WTC11 (cell line): ENCODE results near the gene ANO7. TPM values are rescaled to one million over a fixed set of nuclear protein-coding genes. Genes with fewer than 3 reads are reported as not detected.

ENCODE experiments used
- ATAC-seq: fragments of 200-7000 bp; cut with Tn5 transposase; 2 replicates; pipeline ENCODE4 v1.10.0; 2021; ENCODE audit warnings: mild to moderate bottlenecking, moderate library complexity
- CTCF ChIA-PET: fragments of 300-600 bp; sonication (Branson Sonifier 250); formaldehyde crosslinking; loops from one replicate; lab custom pipeline; 2021; ENCODE audit warnings: antibody characterized with exemption; lab: Charles Lee
- POLR2A ChIA-PET: fragments of 350-600 bp; sonication (Branson Sonifier 250); formaldehyde crosslinking; loops from one replicate; lab custom pipeline; 2021; ENCODE audit warnings: antibody characterized with exemption; lab: Charles Lee
- DNase-seq: peaks from one replicate; pipeline ENCODE4 v3.0.0; 2021; ENCODE audit warnings: low spot score
- H3K27ac Mint-ChIP-seq: 2 replicates; pipeline ENCODE4 v1.8.0; 2021; ENCODE audit warnings: mixed read lengths
- H3K27me3 Mint-ChIP-seq: 2 replicates; pipeline ENCODE4 v1.8.0; 2021; ENCODE audit warnings: low read depth, mild to moderate bottlenecking, moderate library complexity, mixed read lengths
- H3K36me3 Mint-ChIP-seq: 2 replicates; pipeline ENCODE4 v1.8.0; 2021; ENCODE audit warnings: mixed read lengths
- H3K4me1 Mint-ChIP-seq: 2 replicates; pipeline ENCODE4 v1.8.0; 2022; ENCODE audit warnings: mixed read lengths
- H3K4me3 Mint-ChIP-seq: 2 replicates; pipeline ENCODE4 v1.8.0; 2021; ENCODE audit warnings: mild to moderate bottlenecking, moderate library complexity, mixed read lengths
- H3K9me3 Mint-ChIP-seq: 2 replicates; pipeline ENCODE4 v1.8.0; 2021; ENCODE audit warnings: mixed read lengths
- CDX4 ChIP-seq: fragments of 250-450 bp; sonication (Bioruptor Pico); IDR thresholded peaks from 2 replicates; pipeline ENCODE4 v1.9.0; 2021; ENCODE audit warnings: moderate library complexity, mild to moderate bottlenecking, inconsistent platforms, borderline replicate concordance
- CREM ChIP-seq: sonication (generic); formaldehyde crosslinking; IDR thresholded peaks from 2 replicates; pipeline ENCODE4 v1.8.1; 2022; ENCODE audit warnings: mild to moderate bottlenecking, missing genetic modification reagents, moderate library complexity
- ELF4 ChIP-seq: sonication (generic); formaldehyde crosslinking; IDR thresholded peaks from 2 replicates; pipeline ENCODE4 v1.8.1; 2022; ENCODE audit warnings: low read depth, mild to moderate bottlenecking, moderate library complexity, missing genetic modification reagents
- ETV6 ChIP-seq: sonication (generic); formaldehyde crosslinking; IDR thresholded peaks from 2 replicates; pipeline ENCODE4 v1.8.1; 2022; ENCODE audit warnings: mild to moderate bottlenecking, missing genetic modification reagents
- FOXJ3 ChIP-seq: sonication (generic); formaldehyde crosslinking; IDR thresholded peaks from 2 replicates; pipeline ENCODE4 v1.9.0; 2021; ENCODE audit warnings: missing genetic modification reagents, mild to moderate bottlenecking, borderline replicate concordance
- GRHL2 ChIP-seq: fragments of 250-450 bp; sonication (Bioruptor Pico); IDR thresholded peaks from 2 replicates; pipeline ENCODE4 v1.8.0; 2022; ENCODE audit warnings: mild to moderate bottlenecking, moderate library complexity; ENCODE audit not compliant: insufficient replicate concordance, severe bottlenecking
- IRF1 ChIP-seq: sonication (generic); formaldehyde crosslinking; IDR thresholded peaks from 2 replicates; pipeline ENCODE4 v1.8.0; 2023; ENCODE audit warnings: missing genetic modification reagents
- NR3C1 ChIP-seq: sonication (generic); formaldehyde crosslinking; conservative IDR thresholded peaks from 2 replicates; pipeline ENCODE4 v1.8.1; 2023; ENCODE audit warnings: low read depth, mild to moderate bottlenecking, missing genetic modification reagents
- RORB ChIP-seq: fragments of 250-450 bp; sonication (Bioruptor Pico); IDR thresholded peaks from 2 replicates; pipeline ENCODE4 v1.9.0; 2021; ENCODE audit warnings: mild to moderate bottlenecking
- ZNF121 ChIP-seq: sonication (generic); formaldehyde crosslinking; IDR thresholded peaks from 2 replicates; pipeline ENCODE4 v1.8.0; 2023; ENCODE audit warnings: missing genetic modification reagents
- ZNF138 ChIP-seq: sonication (generic); formaldehyde crosslinking; conservative IDR thresholded peaks from 2 replicates; pipeline ENCODE4 v1.8.1; 2022; ENCODE audit warnings: mild to moderate bottlenecking, moderate library complexity, missing genetic modification reagents
- ZNF232 ChIP-seq: sonication (generic); formaldehyde crosslinking; IDR thresholded peaks from 2 replicates; pipeline ENCODE4 v1.8.0; 2022; ENCODE audit warnings: mild to moderate bottlenecking, missing genetic modification reagents
- ZNF281 ChIP-seq: sonication (generic); formaldehyde crosslinking; IDR thresholded peaks from 2 replicates; pipeline ENCODE4 v1.8.0; 2023; ENCODE audit warnings: mild to moderate bottlenecking, missing genetic modification reagents
- ZNF317 ChIP-seq: sonication (generic); formaldehyde crosslinking; IDR thresholded peaks from 2 replicates; pipeline ENCODE4 v1.8.1; 2023; ENCODE audit warnings: low read depth, mild to moderate bottlenecking, moderate library complexity, missing genetic modification reagents, borderline replicate concordance
- total RNA-seq: library from RNA; stranded (reverse); gene quantifications from 3 replicates; pipeline ENCODE4 v1.2.3, GENCODE V29; 2021
- TF ChIP-seq, protein P1 (sequence below): sonication (generic); formaldehyde crosslinking; IDR thresholded peaks from 2 replicates; pipeline ENCODE4 v1.8.0; 2022; ENCODE audit warnings: missing genetic modification reagents
- TF ChIP-seq, protein P2 (sequence below): sonication (generic); formaldehyde crosslinking; IDR thresholded peaks from 2 replicates; pipeline ENCODE4 v1.8.0; 2022; ENCODE audit warnings: mild to moderate bottlenecking, missing genetic modification reagents
- TF ChIP-seq, protein P3 (sequence below): fragments of 250-450 bp; sonication (Bioruptor Pico); IDR thresholded peaks from 2 replicates; pipeline ENCODE4 v2.1.2; 2022; ENCODE audit warnings: mild to moderate bottlenecking, moderate library complexity
- TF ChIP-seq, protein P4 (sequence below): fragments of 250-450 bp; sonication (Bioruptor Pico); IDR thresholded peaks from 2 replicates; pipeline ENCODE4 v1.8.0; 2021; ENCODE audit warnings: mild to moderate bottlenecking
- TF ChIP-seq, protein P5 (sequence below): sonication (generic); formaldehyde crosslinking; IDR thresholded peaks from 2 replicates; pipeline ENCODE4 v1.8.0; 2022; ENCODE audit warnings: mild to moderate bottlenecking, missing genetic modification reagents

The ANO7 gene
- total RNA-seq, 1 experiment from 2014 or later: 8.0 TPM

DNA sequence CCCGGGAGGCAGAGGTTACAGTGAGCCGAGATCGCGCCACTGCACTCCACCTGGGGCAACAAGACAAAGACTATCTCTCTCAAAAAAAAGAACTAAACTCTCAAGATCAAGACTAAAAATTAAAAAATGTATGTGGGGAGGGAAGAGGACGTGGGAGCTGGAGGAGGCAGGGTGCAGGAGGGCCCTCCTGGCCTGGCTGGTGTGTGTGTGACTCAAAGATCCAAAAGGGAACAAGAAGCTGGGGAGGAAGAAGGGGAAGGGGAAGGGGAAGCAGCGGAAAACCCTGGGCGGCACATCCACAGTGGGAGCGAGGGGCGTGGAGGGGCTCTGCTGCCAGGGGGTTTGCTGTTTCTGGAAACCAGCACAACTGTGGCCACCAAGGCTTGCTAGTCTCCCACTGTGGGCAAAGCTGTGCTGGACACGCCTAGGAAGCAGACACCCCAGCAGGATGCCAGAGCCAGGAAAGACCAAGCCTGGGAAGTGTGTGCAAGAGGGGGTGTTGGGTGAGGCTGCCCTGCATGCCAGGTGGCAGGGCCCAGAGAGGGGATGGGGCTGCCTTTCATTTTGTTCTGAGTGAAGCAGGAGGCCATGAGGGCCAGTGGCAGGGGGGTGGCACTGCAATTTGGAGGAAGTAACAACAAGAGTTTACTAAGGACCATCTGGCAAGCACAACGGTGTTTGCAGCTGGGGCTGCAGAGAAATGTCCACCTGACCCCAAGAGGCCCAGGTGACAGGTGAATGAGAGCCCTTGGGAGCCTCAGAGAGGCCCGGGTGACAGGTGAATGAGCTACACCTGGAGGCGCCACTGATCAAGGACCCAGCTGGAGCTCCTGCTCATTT lies 44.5 kb downstream of the ANO7 start (continued):
- TF ChIP-seq, protein P1, sequence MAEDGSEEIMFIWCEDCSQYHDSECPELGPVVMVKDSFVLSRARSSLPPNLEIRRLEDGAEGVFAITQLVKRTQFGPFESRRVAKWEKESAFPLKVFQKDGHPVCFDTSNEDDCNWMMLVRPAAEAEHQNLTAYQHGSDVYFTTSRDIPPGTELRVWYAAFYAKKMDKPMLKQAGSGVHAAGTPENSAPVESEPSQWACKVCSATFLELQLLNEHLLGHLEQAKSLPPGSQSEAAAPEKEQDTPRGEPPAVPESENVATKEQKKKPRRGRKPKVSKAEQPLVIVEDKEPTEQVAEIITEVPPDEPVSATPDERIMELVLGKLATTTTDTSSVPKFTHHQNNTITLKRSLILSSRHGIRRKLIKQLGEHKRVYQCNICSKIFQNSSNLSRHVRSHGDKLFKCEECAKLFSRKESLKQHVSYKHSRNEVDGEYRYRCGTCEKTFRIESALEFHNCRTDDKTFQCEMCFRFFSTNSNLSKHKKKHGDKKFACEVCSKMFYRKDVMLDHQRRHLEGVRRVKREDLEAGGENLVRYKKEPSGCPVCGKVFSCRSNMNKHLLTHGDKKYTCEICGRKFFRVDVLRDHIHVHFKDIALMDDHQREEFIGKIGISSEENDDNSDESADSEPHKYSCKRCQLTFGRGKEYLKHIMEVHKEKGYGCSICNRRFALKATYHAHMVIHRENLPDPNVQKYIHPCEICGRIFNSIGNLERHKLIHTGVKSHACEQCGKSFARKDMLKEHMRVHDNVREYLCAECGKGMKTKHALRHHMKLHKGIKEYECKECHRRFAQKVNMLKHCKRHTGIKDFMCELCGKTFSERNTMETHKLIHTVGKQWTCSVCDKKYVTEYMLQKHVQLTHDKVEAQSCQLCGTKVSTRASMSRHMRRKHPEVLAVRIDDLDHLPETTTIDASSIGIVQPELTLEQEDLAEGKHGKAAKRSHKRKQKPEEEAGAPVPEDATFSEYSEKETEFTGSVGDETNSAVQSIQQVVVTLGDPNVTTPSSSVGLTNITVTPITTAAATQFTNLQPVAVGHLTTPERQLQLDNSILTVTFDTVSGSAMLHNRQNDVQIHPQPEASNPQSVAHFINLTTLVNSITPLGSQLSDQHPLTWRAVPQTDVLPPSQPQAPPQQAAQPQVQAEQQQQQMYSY (CRISPR knock-in tag): no peak
- TF ChIP-seq, protein P2, sequence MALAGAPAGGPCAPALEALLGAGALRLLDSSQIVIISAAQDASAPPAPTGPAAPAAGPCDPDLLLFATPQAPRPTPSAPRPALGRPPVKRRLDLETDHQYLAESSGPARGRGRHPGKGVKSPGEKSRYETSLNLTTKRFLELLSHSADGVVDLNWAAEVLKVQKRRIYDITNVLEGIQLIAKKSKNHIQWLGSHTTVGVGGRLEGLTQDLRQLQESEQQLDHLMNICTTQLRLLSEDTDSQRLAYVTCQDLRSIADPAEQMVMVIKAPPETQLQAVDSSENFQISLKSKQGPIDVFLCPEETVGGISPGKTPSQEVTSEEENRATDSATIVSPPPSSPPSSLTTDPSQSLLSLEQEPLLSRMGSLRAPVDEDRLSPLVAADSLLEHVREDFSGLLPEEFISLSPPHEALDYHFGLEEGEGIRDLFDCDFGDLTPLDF (CRISPR knock-in tag): no peak
- TF ChIP-seq ZNF138 (CRISPR knock-in tag): no peak
- TF ChIP-seq GRHL2: no peak
- TF ChIP-seq ELF4 (CRISPR knock-in tag): no peak
- TF ChIP-seq, all 79 proteins: peak for 0

DNA sequence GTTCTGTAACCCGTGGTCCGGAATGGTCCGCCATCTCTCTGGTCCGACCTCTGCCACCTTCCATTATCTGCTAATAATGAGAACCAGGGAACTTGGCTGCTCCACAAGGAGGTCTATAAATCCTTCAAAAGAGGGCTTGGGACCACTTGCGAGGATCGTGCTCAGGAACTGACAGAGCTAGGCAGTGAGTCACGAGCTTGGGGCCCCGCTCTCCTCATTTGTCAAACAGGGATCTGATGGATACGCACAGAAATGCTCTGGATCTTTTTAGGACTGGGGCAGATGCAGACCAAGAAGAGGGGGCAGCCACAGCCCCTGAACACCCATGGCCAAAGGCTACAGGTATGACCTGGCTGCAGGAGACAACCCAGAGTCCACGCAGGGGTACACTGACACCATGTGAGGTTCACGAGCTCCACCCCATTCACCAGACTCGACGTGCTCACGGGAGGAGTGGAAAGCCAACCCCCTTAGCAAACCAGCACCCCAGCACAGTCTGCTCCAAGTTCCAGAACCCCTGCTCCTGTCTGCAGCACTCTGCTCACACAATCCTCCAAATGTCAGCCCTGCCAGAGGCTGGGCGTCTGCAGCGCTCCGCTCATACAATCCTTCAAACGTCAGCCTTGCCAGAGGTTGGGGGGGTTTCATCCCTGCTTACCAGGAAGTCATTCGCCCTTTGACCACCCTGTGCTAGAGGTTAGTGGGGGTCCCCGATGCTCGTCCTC lies 45.8 kb downstream of the ANO7 start:
- peaks cover 87% of the 10 kb centered on the region for H3K36me3 Mint-ChIP-seq

More for the DNA sequence above, 45.8 kb downstream of the ANO7 start:
- no peak for DNase-seq
- H3K27ac Mint-ChIP-seq: no peak overlapping the region
- TF ChIP-seq, protein P3, sequence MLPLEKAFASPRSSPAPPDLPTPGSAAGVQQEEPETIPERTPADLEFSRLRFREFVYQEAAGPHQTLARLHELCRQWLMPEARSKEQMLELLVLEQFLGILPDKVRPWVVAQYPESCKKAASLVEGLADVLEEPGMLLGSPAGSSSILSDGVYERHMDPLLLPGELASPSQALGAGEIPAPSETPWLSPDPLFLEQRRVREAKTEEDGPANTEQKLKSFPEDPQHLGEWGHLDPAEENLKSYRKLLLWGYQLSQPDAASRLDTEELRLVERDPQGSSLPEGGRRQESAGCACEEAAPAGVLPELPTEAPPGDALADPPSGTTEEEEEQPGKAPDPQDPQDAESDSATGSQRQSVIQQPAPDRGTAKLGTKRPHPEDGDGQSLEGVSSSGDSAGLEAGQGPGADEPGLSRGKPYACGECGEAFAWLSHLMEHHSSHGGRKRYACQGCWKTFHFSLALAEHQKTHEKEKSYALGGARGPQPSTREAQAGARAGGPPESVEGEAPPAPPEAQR: no peak
- TF ChIP-seq ELF4 (CRISPR knock-in tag): no peak
- TF ChIP-seq ZNF281 (CRISPR knock-in tag): no peak
- TF ChIP-seq NR3C1 (CRISPR knock-in tag): no peak
- no peak for TF ChIP-seq CDX4
- TF ChIP-seq IRF1: no peak
- no peak for TF ChIP-seq ZNF121 (CRISPR knock-in tag)
- TF ChIP-seq ZNF138 (CRISPR knock-in tag): no peak
- TF ChIP-seq CREM (CRISPR knock-in tag): no peak
- no peak for TF ChIP-seq RORB (CRISPR knock-in tag)
- TF ChIP-seq, protein P4, sequence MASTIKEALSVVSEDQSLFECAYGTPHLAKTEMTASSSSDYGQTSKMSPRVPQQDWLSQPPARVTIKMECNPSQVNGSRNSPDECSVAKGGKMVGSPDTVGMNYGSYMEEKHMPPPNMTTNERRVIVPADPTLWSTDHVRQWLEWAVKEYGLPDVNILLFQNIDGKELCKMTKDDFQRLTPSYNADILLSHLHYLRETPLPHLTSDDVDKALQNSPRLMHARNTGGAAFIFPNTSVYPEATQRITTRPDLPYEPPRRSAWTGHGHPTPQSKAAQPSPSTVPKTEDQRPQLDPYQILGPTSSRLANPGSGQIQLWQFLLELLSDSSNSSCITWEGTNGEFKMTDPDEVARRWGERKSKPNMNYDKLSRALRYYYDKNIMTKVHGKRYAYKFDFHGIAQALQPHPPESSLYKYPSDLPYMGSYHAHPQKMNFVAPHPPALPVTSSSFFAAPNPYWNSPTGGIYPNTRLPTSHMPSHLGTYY (CRISPR knock-in tag): no peak
- no peak for TF ChIP-seq ZNF232 (CRISPR knock-in tag)
- no peak for TF ChIP-seq FOXJ3 (CRISPR knock-in tag)
- no peak for TF ChIP-seq ZNF317 (CRISPR knock-in tag)
- TF ChIP-seq, protein P5, sequence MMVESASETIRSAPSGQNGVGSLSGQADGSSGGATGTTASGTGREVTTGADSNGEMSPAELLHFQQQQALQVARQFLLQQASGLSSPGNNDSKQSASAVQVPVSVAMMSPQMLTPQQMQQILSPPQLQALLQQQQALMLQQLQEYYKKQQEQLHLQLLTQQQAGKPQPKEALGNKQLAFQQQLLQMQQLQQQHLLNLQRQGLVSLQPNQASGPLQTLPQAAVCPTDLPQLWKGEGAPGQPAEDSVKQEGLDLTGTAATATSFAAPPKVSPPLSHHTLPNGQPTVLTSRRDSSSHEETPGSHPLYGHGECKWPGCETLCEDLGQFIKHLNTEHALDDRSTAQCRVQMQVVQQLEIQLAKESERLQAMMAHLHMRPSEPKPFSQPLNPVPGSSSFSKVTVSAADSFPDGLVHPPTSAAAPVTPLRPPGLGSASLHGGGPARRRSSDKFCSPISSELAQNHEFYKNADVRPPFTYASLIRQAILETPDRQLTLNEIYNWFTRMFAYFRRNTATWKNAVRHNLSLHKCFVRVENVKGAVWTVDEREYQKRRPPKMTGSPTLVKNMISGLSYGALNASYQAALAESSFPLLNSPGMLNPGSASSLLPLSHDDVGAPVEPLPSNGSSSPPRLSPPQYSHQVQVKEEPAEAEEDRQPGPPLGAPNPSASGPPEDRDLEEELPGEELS: no peak
- TF ChIP-seq ETV6: no peak
- TF ChIP-seq, all 79 proteins: peak for 0
- Mint-ChIP-seq H3K9me3 (no peaks in the 10 kb centered on the region), H3K4me3 (no peak overlapping the region), H3K27me3 (no peaks in the 10 kb centered on the region), H3K4me1 (no peaks in the 10 kb centered on the region)
- ChIA-PET POLR2A (no interaction called here), CTCF (no interaction called here)
- no peak for ATAC-seq
